Smooth muscle cell of bladder (primary cell): ENCODE data around the gene PLCH1. TPM values are rescaled to one million over a fixed set of nuclear protein-coding genes. Genes with fewer than 3 reads are reported as not detected.

ENCODE experiments used
- total RNA-seq: library from RNA; depleted of rRNA; stranded (reverse); fragments of >200 nt; gene quantifications from 2 replicates; pipeline ENCODE4 v1.2.3, GENCODE V29; 2014

The PLCH1 gene
- under 0.01 TPM in 2 replicates for total RNA-seq

GRCh38 chr3:155744626-155745324 is at the start of gene PLCH1:
Gene PLCH1 (minus strand): TSS chr3:155745071. CDS start chr3:155704224, 40,847 bp downstream.

Other genes starting within 250 kb of the PLCH1 start
- 2.4 and 3.0 TPM in 2 replicates for gene C3orf33, start 61.2 kb upstream of the PLCH1 start, total RNA-seq
- 20.3 and 31.0 TPM in 2 replicates for gene SLC33A1, start 109.4 kb upstream of the PLCH1 start, total RNA-seq
- gene GMPS, start 125.6 kb upstream of the PLCH1 start, total RNA-seq: 19.3 and 29.1 TPM in 2 replicates